Endothelial cell of umbilical vein (primary cell): Measurements from ENCODE around the gene B3GALT6. TPM values are rescaled to one million over a fixed set of nuclear protein-coding genes. Genes with fewer than 3 reads are reported as not detected.

ENCODE experiments used
- BruUV-seq: library from RNA; stranded (reverse); fragments of 400-500 nt; replicated peaks from 2 replicates; lab custom pipeline; 2021; lab: Mats Ljungman, UMichigan
- CTCF ChIA-PET: fragments of 300-600, 350-600 bp; sonication (Branson Sonifier 250); formaldehyde crosslinking; loops from one replicate; lab custom pipeline; 2021; ENCODE audit warnings: antibody characterized with exemption, inconsistent platforms; lab: Charles Lee
- POLR2A ChIA-PET: fragments of 300-600, 350-600 bp; sonication (Branson Sonifier 250); formaldehyde crosslinking; loops from one replicate; lab custom pipeline; 2021; ENCODE audit warnings: antibody characterized with exemption, inconsistent platforms; lab: Charles Lee
- DNase-seq: peaks from one replicate; pipeline ENCODE4 v3.0.0-alpha.2; 2011; ENCODE audit warnings: low read depth, low spot score
- FAIRE-seq: peaks from 2 replicates; lab custom pipeline; 2011; peaks lifted over from hg19 to GRCh38; lab: Jason Lieb, UNC
- H2AFZ ChIP-seq: 2 replicates; pipeline ENCODE4 v1.6.0; 2012; ENCODE audit warnings: low read depth, low read length, control low read depth, inconsistent platforms
- H3K27ac ChIP-seq: 2 replicates; pipeline ENCODE4 v1.5.1; 2011; ENCODE audit warnings: low read depth, mild to moderate bottlenecking, control low read depth, low read length, moderate library complexity; ENCODE audit not compliant: insufficient read depth
- H3K27me3 ChIP-seq, 2 experiments: 2 replicates each; pipeline versions ENCODE4 v1.6.0 to v1.6.1; 2011; ENCODE audit warnings: low read length in 2 of 2, mixed read lengths in 1 of 2; ENCODE audit not compliant: control insufficient read depth in 2 of 2, insufficient read depth in 2 of 2
- H3K36me3 ChIP-seq, 2 experiments: 2 replicates in 1 of 2; 3 replicates in 1 of 2; pipeline ENCODE4 v1.5.1; 2011; ENCODE audit warnings: low read length in 2 of 2, mild to moderate bottlenecking in 1 of 2, moderate library complexity in 1 of 2; ENCODE audit not compliant: control insufficient read depth in 2 of 2, insufficient read depth in 2 of 2; ENCODE audit errors: extremely low read depth in 1 of 2
- H3K4me1 ChIP-seq: 3 replicates; pipeline ENCODE4 v1.5.1; 2011; ENCODE audit warnings: mild to moderate bottlenecking, low read length; ENCODE audit not compliant: control insufficient read depth, insufficient read depth; ENCODE audit errors: extremely low read depth
- H3K4me2 ChIP-seq: 2 replicates; pipeline ENCODE4 v1.6.1; 2011; ENCODE audit warnings: low read length, control low read depth, mixed read lengths; ENCODE audit not compliant: insufficient read depth
- H3K4me3 ChIP-seq, 3 experiments: fragments of 200-600 bp in 1 of 3; sonication (generic), shearing (Covaris generic) in 1 of 3; replicated peaks in 1 of 3; 2 replicates each; pipeline ENCODE4 v1.5.1; 2011 to 2016; ENCODE audit warnings: control low read depth in 3 of 3, low read length in 3 of 3, mild to moderate bottlenecking in 2 of 3, inconsistent platforms in 1 of 3, low read depth in 1 of 3, moderate library complexity in 1 of 3; ENCODE audit not compliant: insufficient read depth in 1 of 3
- H3K79me2 ChIP-seq: 2 replicates; pipeline ENCODE4 v1.6.0; 2012; ENCODE audit warnings: low read length, inconsistent platforms; ENCODE audit not compliant: control insufficient read depth, insufficient read depth
- H3K9ac ChIP-seq: replicated peaks from 2 replicates; pipeline ENCODE3; 2011; ENCODE audit warnings: low read length, control low read depth; ENCODE audit not compliant: insufficient read depth; ENCODE audit errors: extremely low read depth
- H3K9me1 ChIP-seq: replicated peaks from 3 replicates; pipeline ENCODE4 v1.6.0; 2011; ENCODE audit warnings: mild to moderate bottlenecking, low read length; ENCODE audit not compliant: control insufficient read depth, insufficient read depth; ENCODE audit errors: extremely low read depth
- H3K9me3 ChIP-seq: replicated peaks from 2 replicates; pipeline ENCODE4 v1.5.1; 2012; ENCODE audit warnings: low read length, inconsistent platforms; ENCODE audit not compliant: control insufficient read depth, insufficient read depth
- H4K20me1 ChIP-seq: replicated peaks from 2 replicates; pipeline ENCODE3; 2011; ENCODE audit warnings: mild to moderate bottlenecking, low read length; ENCODE audit not compliant: control insufficient read depth, insufficient read depth; ENCODE audit errors: extremely low read depth
- CTCF ChIP-seq, 2 donors: IDR thresholded peaks; 1 replicate in 1 of 2; 2 replicates in 1 of 2; pipeline ENCODE4 v1.5.1; 2011; ENCODE audit warnings: low read length in 2 of 2, mild to moderate bottlenecking in 2 of 2, moderate library complexity in 2 of 2, control low read depth in 1 of 2, inconsistent platforms in 1 of 2, low read depth in 1 of 2; ENCODE audit not compliant: insufficient read depth in 1 of 2; ENCODE audit errors: extremely low read depth in 1 of 2
- EZH2 ChIP-seq: IDR thresholded peaks from 2 replicates; pipeline ENCODE4 v1.6.1; 2012; ENCODE audit warnings: borderline replicate concordance, low read depth, mild to moderate bottlenecking, moderate library complexity, low read length, inconsistent platforms; ENCODE audit not compliant: severe bottlenecking
- FOS ChIP-seq: IDR thresholded peaks from 2 replicates; pipeline ENCODE4 v1.6.1; 2011; ENCODE audit warnings: mild to moderate bottlenecking, low read length, moderate library complexity, borderline replicate concordance; ENCODE audit not compliant: insufficient read depth
- GATA2 ChIP-seq: IDR thresholded peaks from 2 replicates; pipeline ENCODE4 v1.7.0; 2011; ENCODE audit warnings: low read depth, mild to moderate bottlenecking, moderate library complexity, mixed read lengths, low read length; ENCODE audit not compliant: insufficient read length, insufficient read depth
- JUN ChIP-seq: IDR thresholded peaks from 2 replicates; pipeline ENCODE4 v1.6.1; 2011; ENCODE audit warnings: borderline replicate concordance, low read depth; ENCODE audit not compliant: insufficient read length, insufficient read depth
- MYC ChIP-seq: IDR thresholded peaks from one replicate; pipeline ENCODE4 v1.6.1; 2011; ENCODE audit warnings: mild to moderate bottlenecking, low read depth, low read length
- POLR2A ChIP-seq: IDR thresholded peaks from 2 replicates; pipeline ENCODE4 v1.6.1; 2012; ENCODE audit warnings: low read depth, mild to moderate bottlenecking, control low read depth, low read length
- POLR2AphosphoS5 ChIP-seq: IDR thresholded peaks from 2 replicates; pipeline ENCODE4 v1.6.1; 2012; ENCODE audit warnings: low read depth, mild to moderate bottlenecking, control low read depth, low read length, moderate library complexity; ENCODE audit not compliant: insufficient read depth
- dilution Hi-C: fragments of 300-500 bp; cut with MboI; formaldehyde crosslinking; loops from one replicate; pipeline ENCODE4 v1.15.0; 2019; ENCODE audit warnings: low sequenced_read_pairs; ENCODE audit not compliant: extremely low pct_ligation_motif_present
- intact Hi-C: fragments of 100-400 bp; cut with micrococcal nuclease; formaldehyde crosslinking; loops from one replicate; pipeline ENCODE4 v1.10.0; 2022
- polyA plus RNA-seq, 4 experiments: library from polyadenylated mRNA; depleted of rRNA in 3 of 4; stranded (reverse) in 3 of 4; unstranded in 1 of 4; fragments of >200 nt; gene quantifications; 2 replicates each; pipeline versions ENCODE4 v1.2.1 to v1.2.3, GENCODE V29; 2011 to 2012; ENCODE audit warnings: missing spikeins in 1 of 4
- total RNA-seq: library from RNA; stranded (reverse); gene quantifications from 2 replicates; pipeline ENCODE4 v1.2.3, GENCODE V29; 2021
- TF ChIP-seq, protein P1 (sequence below): IDR thresholded peaks from 2 replicates; pipeline ENCODE4 v1.6.1; 2011; ENCODE audit not compliant: insufficient read depth, insufficient read length

The B3GALT6 gene
- total and polyA plus RNA-seq, 2 donors (not counting 3 experiments of a cell fraction or from before 2014, with no cell fraction given), result 24.6 to 34.1 TPM

DNA sequence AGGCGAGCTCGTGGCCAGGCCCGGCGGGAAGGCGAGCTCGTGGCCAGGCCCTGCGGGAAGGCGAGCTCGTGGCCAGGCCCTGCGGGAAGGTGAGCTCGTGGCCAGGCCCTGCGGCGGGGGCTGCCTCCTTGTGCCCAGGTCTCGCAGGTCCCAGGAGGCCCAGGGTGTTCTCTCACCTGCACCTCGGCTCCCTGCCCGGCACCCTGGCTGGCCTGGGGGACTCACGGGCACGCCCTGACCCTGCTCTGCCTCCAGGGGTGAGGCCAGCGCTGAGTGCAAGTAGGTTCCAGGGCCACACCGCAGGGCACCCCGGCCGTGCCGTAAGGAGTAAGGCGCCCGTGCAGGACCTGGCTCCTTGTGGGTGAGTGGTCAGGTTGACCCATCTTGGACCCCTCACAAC lies 4.7 kb upstream of the B3GALT6 start:
- dilution Hi-C loops, result no loop called here
- Histone ChIP-seq H2AFZ (no peak overlapping the region), H3K4me3 (no peak overlapping the region), H3K79me2 (peaks cover 58% of the 10 kb centered on the region), H3K4me2 (no peak overlapping the region), H3K27me3 (no peaks in the 10 kb centered on the region), H3K9me3 (no peaks in the 10 kb centered on the region), H3K9ac (no peak overlapping the region), H3K36me3 (peaks cover 6 to 37% of the 10 kb centered on the region in 2 experiments), H3K27ac (no peak overlapping the region), H3K4me1 (peaks cover 6% of the 10 kb centered on the region), H4K20me1 (no peaks in the 10 kb centered on the region), H3K9me1 (no peaks in the 10 kb centered on the region)
- intact Hi-C loops, result no loop called here
- POLR2A ChIA-PET, result no interaction called here
- DNase-seq (no peak), FAIRE-seq (no peak)
- no peak for TF ChIP-seq FOS
- no peak for TF ChIP-seq MYC
- TF ChIP-seq, protein P1, sequence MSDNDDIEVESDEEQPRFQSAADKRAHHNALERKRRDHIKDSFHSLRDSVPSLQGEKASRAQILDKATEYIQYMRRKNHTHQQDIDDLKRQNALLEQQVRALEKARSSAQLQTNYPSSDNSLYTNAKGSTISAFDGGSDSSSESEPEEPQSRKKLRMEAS, result no peak
- TF ChIP-seq POLR2AphosphoS5, result no peak
- no peak for TF ChIP-seq CTCF (IDR thresholded peaks at IDR 0.05; ENCODE audit: extremely low read depth in 1 of 2, insufficient read depth in 1 of 2, low read depth in 1 of 2, low read length in 2 of 2)
- no peak for TF ChIP-seq POLR2A
- TF ChIP-seq GATA2, result no peak
- no peak for TF ChIP-seq JUN
- TF ChIP-seq EZH2, result no peak
- CTCF ChIA-PET, result interaction anchor here (1.4 kb wide), 1 partner anchor 105 kb away, joined by 5 read pairs; no protein-coding TSS in a partner anchor
- BruUV-seq, result no TSS peak
